Peyer's patch (tissue), 4 donors: Measurements from ENCODE around the gene ITGA11.

Experiments
- CTCF ChIP-seq, 6 experiments: fragments of 450-650 bp in 4 of 6; fragments of 200-600 bp in 2 of 6; sonication (generic) in 1 of 6; IDR thresholded peaks; one replicate each; pipeline ENCODE4 v1.5.1; 2017 to 2019; ENCODE audit warnings: antibody characterized with exemption in 6 of 6, mild to moderate bottlenecking in 3 of 6, moderate library complexity in 1 of 6
- POLR2A ChIP-seq, 2 donors: fragments of 450-650 bp; IDR thresholded peaks; one replicate each; pipeline ENCODE4 v1.5.1; 2017; ENCODE audit warnings: antibody characterized with exemption in 2 of 2, mild to moderate bottlenecking in 2 of 2, moderate library complexity in 2 of 2

DNA sequence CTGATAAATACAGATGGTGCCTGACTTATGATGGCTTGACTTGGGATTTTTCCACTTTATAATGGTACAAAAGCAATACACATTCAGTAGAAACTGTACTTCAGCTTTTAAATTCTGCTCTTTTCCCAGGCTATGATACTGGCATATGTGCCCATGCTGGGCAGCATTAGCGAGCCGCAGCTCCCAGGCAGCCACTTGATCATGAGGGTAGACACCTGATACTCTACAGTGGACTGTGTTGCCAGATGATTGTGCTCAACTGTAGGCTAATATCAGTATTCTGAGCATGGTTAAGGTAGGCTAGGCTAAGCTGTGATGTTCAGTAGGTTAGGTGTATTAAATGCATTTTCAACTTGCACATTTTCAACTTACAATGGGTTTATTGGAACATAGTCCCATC is 172.1 kb downstream of the ITGA11 start:
- TF ChIP-seq CTCF (IDR thresholded peaks at IDR 0.05): no peak
- TF ChIP-seq POLR2A (IDR thresholded peaks at IDR 0.05): no peak
